Erythroblast (primary cell): ENCODE results near the gene OR2B2.

Experiments
- DNase-seq, 2 experiments: peaks; one replicate each; lab custom pipeline; 2025; lab: John Stamatoyannopoulos, UW
- GATA1 ChIP-seq: IDR thresholded peaks from 2 replicates; pipeline ENCODE4 v1.6.1; 2011; ENCODE audit warnings: low read depth, mild to moderate bottlenecking, control low read depth, low read length, moderate library complexity
- POLR2A ChIP-seq: IDR thresholded peaks from 2 replicates; pipeline ENCODE4 v1.6.1; 2011; ENCODE audit warnings: mild to moderate bottlenecking, low read length

The OR2B2 gene

GRCh38 chr6:27866357-27867050 is 45.7 kb downstream of the OR2B2 start:
- peak; percentile 92 to 93 for DNase-seq
- TF ChIP-seq GATA1, result no peak
- no peak for TF ChIP-seq POLR2A

DNA sequence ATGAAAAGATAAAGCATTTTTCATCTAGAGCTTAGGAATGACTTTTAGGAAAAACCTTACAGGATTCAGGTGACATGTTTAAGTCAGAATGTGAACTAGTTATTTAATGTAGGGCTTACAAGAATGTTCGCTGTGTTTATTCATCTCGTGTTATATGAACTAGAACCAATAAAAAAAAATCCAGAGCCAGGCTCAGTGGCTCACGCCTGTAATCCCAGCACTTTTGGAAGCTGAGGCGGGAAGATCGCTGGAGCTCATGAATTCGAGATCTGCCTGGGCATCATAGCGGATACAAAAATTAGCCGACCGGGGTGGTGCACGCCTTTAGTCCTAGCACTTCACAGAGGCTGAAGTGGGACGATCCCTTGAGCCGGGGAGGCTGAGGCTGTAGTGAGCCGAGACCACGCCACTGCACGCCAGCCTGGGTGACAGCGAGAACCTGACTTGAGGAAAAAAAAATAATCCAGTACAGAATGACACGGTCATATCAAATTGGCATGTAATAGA is 46.3 kb downstream of the OR2B2 start:
- TF ChIP-seq POLR2A (no peak), GATA1 (no peak)
- DNase-seq, result peak; percentile 92 to 93

DNA sequence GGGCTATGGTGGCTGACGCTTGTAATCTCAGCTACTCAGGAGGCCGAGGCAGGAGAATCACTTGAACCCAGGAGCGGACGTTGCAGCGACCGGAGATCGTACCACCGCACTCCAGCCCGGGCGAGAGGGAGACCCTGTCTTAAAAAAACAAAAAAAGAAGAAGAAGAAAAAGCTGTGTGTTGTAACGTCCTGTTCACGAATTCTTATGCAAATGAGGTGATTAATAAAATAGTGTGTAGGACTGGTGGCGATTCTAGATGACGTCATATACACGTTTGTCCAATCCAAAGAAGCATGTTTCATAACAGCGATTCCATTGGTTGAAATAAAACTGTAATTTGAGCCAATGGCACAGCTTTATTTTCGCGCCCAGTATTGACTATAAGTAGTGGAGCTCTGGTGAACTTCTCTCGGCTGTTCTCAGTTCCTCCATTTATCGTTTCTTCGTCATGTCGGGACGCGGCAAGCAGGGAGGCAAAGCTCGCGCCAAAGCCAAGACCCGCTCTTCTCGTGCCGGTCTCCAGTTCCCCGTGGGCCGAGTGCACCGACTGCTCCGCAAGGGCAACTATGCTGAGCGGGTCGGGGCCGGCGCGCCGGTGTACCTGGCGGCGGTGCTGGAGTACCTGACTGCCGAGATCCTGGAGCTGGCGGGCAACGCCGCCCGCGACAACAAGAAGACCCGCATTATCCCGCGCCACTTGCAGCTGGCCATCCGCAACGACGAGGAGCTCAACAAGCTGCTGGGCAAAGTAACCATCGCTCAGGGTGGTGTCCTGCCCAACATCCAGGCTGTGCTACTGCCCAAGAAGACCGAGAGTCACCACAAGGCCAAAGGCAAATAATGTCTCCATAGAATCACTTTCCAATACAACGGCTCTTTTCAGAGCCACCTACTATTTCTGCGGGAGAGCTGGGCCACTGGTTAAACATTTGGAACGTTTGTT is 47.0 kb downstream of the OR2B2 start:
- DNase-seq, result peak; percentile 97 to 98
- peak; percentile 99 for TF ChIP-seq POLR2A
- TF ChIP-seq GATA1, result no peak

DNA sequence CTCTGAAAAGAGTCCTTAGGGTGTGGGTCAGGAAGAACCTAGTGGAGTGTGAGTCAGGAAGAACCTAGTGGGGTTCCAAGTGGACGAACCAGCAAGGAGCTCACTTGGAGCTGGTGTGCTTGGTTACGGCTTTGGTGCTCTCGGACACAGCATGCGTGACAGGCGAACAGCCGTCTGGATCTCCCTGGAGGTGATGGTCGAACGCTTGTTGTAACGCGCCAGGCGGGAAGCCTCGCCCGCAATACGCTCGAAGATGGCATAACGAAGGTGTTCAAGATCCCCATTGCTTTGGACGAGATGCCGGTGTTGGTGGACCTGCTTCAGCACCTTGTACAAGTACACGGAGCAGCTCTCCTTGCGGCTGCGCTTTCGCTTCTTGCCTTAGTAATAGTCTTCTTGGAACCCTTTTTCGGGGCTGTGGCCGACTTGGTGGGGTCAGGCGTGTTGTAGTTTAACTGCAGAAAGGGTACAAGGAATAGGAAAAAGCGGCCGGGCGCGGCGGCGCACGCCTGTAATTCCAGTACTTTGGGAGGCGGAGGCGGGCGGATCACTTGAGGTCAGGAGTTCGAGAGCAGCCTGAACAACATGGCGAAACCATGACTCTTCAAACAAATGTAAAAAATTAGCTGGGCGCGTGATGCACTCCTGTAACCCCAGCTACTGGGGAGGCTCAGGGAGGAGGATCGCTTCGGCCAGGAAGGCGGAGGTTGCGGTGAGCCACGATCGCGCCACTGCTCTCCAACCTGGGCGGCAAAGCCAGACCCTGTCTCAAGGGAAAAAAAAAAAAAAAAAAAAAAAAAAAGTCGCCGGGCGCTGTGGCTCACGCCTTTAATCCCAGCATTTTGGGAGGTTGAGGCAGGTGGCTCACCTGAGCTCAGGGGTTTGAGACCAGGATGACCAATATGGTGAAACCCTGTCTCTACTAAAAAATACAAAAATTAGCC is 48.0 kb downstream of the OR2B2 start:
- TF ChIP-seq GATA1 (no peak), POLR2A (peak; percentile 41)
- DNase-seq, result peak; percentile 81 to 88

- TF ChIP-seq POLR2A, result no peak
- no peak for TF ChIP-seq GATA1
- no peak for DNase-seq
These were observed 49.7 kb downstream of the OR2B2 start for GRCh38 chr6:27862396-27863066.

GRCh38 chr6:27861861-27862260 is 50.3 kb downstream of the OR2B2 start:
- DNase-seq, result no peak

DNA sequence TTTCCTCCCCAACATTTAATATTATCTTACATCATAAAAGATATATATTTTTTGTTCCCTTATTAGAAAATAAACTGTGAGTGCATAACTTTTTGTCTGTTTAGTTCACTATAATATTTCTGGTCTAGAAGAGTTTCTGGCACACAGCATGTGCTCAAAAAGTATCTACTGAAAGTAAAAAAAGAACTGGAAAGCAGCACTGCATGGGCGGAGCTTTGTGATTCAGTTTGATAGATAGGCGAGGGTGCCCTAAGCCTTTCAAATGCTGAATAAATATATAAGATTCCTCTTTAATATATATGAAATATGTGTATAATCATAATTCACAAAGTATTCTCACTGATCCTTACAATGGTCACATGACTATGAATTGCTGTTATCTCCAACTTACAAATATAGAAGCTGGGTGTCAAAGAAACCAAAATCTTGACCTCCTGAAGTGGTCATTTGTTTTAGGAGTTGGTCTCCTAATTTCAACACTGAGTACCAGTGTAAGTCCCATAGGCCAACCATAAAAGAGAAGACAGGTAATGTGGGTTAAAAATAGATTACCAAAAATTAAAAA is 50.8 kb downstream of the OR2B2 start:
- peak; percentile 67 to 72 for DNase-seq
- TF ChIP-seq GATA1 (no peak), POLR2A (no peak)

More at GRCh38 chr6:27861861-27862260, 50.3 kb downstream of the OR2B2 start:
- TF ChIP-seq POLR2A (no peak), GATA1 (no peak)
